ENCODE data around the gene SYNRG. TPM values are rescaled to one million over a fixed set of nuclear protein-coding genes. Genes with fewer than 3 reads are reported as not detected.

Gene SYNRG
- total RNA-seq, 1 experiment from 2014 or later: 18.0 TPM

GRCh38 chr17:37493249-37494027 is 115.8 kb downstream of the SYNRG start:
- H3K4me1 Mint-ChIP-seq (ENCODE audit: insufficient read depth, unreplicated experiment): peaks cover 27% of the 10 kb centered on the region
- intact Hi-C loops (cut with micrococcal nuclease): loop anchor here (5.0 kb wide), 1 partner anchor 46 kb away; no protein-coding TSS in a partner anchor
- peaks cover 12% of the 10 kb centered on the region for H3K36me3 Mint-ChIP-seq (ENCODE audit: insufficient read depth, unreplicated experiment)
- DNase-seq (ENCODE audit: unreplicated experiment): no peak
- H3K27me3 Mint-ChIP-seq (ENCODE audit: insufficient read depth, unreplicated experiment): no peaks in the 10 kb centered on the region
- H3K9me3 Mint-ChIP-seq (ENCODE audit: unreplicated experiment): no peaks in the 10 kb centered on the region
- BruUV-seq (replicated peaks): no TSS peak
- ChIA-PET CTCF (interaction anchor here (0.6 kb wide), 1 partner anchor 46 kb away, joined by 3 read pairs; no protein-coding TSS in a partner anchor), POLR2A (interaction anchor here (0.6 to 8.1 kb wide), 10 partner anchors 16 to 132 kb away, joined by 3 to 130 read pairs (median 6); partner anchors contain the start of genes ACACA and TADA2A)
- TF ChIP-seq, protein P1, sequence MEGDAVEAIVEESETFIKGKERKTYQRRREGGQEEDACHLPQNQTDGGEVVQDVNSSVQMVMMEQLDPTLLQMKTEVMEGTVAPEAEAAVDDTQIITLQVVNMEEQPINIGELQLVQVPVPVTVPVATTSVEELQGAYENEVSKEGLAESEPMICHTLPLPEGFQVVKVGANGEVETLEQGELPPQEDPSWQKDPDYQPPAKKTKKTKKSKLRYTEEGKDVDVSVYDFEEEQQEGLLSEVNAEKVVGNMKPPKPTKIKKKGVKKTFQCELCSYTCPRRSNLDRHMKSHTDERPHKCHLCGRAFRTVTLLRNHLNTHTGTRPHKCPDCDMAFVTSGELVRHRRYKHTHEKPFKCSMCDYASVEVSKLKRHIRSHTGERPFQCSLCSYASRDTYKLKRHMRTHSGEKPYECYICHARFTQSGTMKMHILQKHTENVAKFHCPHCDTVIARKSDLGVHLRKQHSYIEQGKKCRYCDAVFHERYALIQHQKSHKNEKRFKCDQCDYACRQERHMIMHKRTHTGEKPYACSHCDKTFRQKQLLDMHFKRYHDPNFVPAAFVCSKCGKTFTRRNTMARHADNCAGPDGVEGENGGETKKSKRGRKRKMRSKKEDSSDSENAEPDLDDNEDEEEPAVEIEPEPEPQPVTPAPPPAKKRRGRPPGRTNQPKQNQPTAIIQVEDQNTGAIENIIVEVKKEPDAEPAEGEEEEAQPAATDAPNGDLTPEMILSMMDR (IDR thresholded peaks at IDR 0.05; ENCODE audit: unreplicated experiment): no peak
- peak overlapping the region; percentile 92 for H3K4me3 Mint-ChIP-seq (ENCODE audit: unreplicated experiment)
- H3K27ac Mint-ChIP-seq (ENCODE audit: low read depth, unreplicated experiment): peak overlapping the region; percentile 78

DNA sequence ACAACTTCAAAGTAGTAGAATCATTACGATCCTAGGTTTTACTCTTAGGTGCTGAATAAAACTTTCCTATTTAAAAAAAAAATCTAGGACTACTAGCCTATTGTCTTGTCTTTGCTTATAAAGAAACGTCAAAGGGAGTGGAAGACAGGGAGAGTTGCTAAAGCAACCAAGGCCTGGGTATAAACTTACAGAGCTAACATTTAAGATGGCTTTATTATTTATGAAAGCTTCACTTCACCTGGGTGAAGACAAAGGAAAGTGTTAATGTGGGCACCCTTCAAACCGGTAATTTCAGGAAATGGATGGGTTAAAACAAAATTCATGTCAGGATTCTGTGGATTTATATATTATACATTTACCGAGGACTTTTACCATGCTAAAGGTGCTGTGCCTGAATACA is 117.1 kb downstream of the SYNRG start:
- peaks cover 36% of the 10 kb centered on the region for H3K4me1 Mint-ChIP-seq (ENCODE audit: insufficient read depth, unreplicated experiment)
- ChIA-PET CTCF (interaction anchor here (2.1 kb wide), 1 partner anchor 119 kb away, joined by 9 read pairs; no protein-coding TSS in a partner anchor), POLR2A (interaction anchor here (0.8 to 8.1 kb wide), 19 partner anchors 9 to 946 kb away, joined by 3 to 130 read pairs (median 6); partner anchors contain the start of genes ACACA and TADA2A)
- H3K36me3 Mint-ChIP-seq (ENCODE audit: insufficient read depth, unreplicated experiment): peaks cover 12% of the 10 kb centered on the region
- no peaks in the 10 kb centered on the region for H3K9me3 Mint-ChIP-seq (ENCODE audit: unreplicated experiment)
- TF ChIP-seq, protein P1 (IDR thresholded peaks at IDR 0.05; ENCODE audit: unreplicated experiment): no peak
- BruUV-seq (replicated peaks): no TSS peak
- H3K27me3 Mint-ChIP-seq (ENCODE audit: insufficient read depth, unreplicated experiment): no peaks in the 10 kb centered on the region
- H3K4me3 Mint-ChIP-seq (ENCODE audit: unreplicated experiment): peak overlapping the region; percentile 92
- intact Hi-C loops (cut with micrococcal nuclease): loop anchor here (5.0 kb wide), 1 partner anchor 45 kb away; no protein-coding TSS in a partner anchor
- peak overlapping the region; percentile 78 for H3K27ac Mint-ChIP-seq (ENCODE audit: low read depth, unreplicated experiment)
- no peak for DNase-seq (ENCODE audit: unreplicated experiment)

GRCh38 chr17:37490638-37491614 is 118.3 kb downstream of the SYNRG start:
- BruUV-seq (replicated peaks): no TSS peak
- H3K27me3 Mint-ChIP-seq (ENCODE audit: insufficient read depth, unreplicated experiment): no peaks in the 10 kb centered on the region
- ChIA-PET CTCF (interaction anchor here (0.6 to 2.1 kb wide), 6 partner anchors 55 to 324 kb away, joined by 3 to 9 read pairs (median 4); no protein-coding TSS in a partner anchor), POLR2A (interaction anchor here (0.6 to 8.1 kb wide), 31 partner anchors 8 to 944 kb away, joined by 3 to 130 read pairs (median 4); partner anchors contain the start of genes ACACA, SYNRG and TADA2A)
- H3K4me3 Mint-ChIP-seq (ENCODE audit: unreplicated experiment): peak overlapping the region; percentile 92
- peaks cover 12% of the 10 kb centered on the region for H3K36me3 Mint-ChIP-seq (ENCODE audit: insufficient read depth, unreplicated experiment)
- TF ChIP-seq, protein P1 (IDR thresholded peaks at IDR 0.05; ENCODE audit: unreplicated experiment): no peak
- H3K9me3 Mint-ChIP-seq (ENCODE audit: unreplicated experiment): no peaks in the 10 kb centered on the region
- H3K4me1 Mint-ChIP-seq (ENCODE audit: insufficient read depth, unreplicated experiment): peaks cover 36% of the 10 kb centered on the region
- intact Hi-C loops (cut with micrococcal nuclease): loop anchor here (2.0 to 5.0 kb wide), 2 partner anchors 44 to 84 kb away; partner anchors contain the start of genes ACACA and TADA2A
- peak; percentile 92 for DNase-seq (ENCODE audit: unreplicated experiment)
- H3K27ac Mint-ChIP-seq (ENCODE audit: low read depth, unreplicated experiment): peak overlapping the region; percentile 78

Measured in MCF 10A (cell line).